Smooth muscle cell of the brain vasculature (primary cell): ENCODE measurements around the gene REXO4.
A peak's percentile ranks its signal among the peaks of the same experiment; 100 is the strongest.

Experiments
- DNase-seq: peaks from one replicate; pipeline ENCODE4 v3.0.0-alpha.2; 2012; ENCODE audit warnings: low read depth, low spot score

REXO4 gene

DNA sequence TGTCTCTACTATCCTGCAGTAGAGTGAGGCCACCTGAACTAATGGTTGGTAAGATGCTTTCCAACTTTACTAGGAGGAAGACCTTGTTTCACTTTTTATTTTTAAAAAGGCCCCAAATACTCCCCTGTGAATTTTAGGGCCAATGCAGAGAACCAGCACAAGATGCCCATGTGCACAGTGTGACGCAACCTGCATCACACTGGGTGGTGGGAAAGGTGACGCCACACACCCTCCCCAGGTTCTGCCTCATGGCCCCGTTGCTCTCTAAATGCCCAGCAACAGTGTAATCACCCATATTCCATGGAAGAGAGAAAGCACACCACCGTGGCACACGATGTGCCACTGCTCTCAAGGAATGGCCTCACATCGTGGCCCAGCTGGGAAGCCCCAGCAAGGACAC is 48.4 kb downstream of the REXO4 start:
- no peak for DNase-seq

DNA sequence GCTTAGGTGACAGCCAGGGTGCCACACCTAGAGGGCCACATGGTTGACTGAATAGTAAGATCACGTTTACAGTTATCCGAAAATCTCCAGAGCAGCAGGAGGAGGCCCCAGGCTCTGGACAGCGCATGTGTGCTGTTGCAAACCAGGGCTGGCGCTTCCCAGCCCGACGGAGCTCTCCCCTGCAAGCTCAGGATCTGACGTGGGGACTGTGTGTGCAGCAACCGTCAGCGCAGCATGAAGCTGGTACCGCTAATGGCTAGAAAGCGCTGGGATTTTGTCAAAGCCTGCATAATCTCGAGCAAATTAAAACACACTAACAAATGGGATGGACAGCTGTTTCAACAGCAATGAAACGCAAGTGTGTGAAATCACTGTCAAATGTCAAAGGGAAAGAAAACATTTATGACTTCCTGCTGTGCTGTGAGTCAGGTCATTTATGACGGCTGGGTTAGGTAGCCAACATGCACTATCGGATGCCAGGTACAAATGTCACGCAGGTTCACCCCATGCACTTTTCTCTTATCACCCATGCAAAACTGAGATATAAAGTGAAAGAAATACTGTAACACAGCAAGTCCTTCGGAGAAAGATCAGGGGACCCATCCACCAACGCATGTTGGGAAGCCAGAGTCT is 49.4 kb downstream of the REXO4 start:
- DNase-seq: no peak

DNA sequence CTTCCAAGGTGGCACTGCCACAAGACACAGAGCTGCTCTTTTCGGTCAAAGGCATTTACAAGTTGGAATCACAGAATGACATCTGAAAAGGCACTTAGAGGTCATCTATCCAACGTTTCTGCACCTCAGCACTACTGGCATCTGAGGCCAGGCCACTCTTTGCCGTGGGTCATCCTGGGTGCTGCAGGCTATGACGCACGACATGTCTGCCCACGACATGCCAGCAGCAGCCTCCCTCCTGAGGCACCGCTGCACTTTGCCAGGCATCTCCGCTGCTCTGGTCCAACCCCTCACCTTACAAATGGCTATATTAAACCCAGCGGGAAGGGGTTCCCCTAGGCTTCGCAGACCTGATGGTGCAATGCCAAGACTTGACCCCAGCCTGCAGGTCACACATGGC is 50.0 kb downstream of the REXO4 start:
- no peak for DNase-seq

DNA sequence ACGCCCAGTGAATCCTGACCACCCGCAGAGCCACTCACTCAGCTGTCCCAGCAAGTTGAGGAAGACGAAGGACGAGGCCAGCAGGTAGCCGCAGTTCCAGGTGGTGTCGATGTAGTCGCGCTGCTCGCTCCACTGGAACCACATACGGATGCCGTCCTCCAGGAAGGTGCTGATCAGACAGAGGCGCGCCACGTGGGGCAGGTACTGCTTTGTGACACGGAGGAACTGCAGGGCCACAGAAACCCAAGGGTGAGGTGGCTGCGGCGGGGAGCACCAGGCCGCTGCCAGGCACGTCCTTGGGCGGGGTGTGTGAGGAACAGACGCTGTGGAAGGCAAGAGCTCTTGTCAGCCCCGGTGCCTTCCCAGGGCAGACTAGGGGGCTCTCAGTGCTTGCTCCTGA is 50.6 kb downstream of the REXO4 start:
- DNase-seq: no peak

DNA sequence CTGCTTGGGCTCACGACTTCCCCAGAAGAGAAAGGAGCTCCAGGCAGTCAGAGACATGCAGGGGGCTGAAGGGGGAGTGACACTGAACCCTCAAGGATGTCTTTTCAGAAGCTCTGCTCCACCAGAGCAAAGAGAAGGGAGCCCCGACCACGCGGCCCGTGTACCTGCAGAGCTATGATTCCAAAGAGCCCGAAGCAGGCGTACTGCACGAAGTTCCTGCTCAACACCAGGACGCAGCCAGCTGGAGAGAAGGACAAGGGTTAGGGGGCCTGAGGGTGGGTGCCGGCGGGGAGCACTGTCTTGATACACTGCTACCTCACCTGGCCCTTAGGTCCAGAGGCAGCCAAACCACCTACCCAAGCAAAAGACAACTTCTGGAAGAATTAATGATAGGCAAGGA is 51.4 kb downstream of the REXO4 start:
- DNase-seq: no peak

DNA sequence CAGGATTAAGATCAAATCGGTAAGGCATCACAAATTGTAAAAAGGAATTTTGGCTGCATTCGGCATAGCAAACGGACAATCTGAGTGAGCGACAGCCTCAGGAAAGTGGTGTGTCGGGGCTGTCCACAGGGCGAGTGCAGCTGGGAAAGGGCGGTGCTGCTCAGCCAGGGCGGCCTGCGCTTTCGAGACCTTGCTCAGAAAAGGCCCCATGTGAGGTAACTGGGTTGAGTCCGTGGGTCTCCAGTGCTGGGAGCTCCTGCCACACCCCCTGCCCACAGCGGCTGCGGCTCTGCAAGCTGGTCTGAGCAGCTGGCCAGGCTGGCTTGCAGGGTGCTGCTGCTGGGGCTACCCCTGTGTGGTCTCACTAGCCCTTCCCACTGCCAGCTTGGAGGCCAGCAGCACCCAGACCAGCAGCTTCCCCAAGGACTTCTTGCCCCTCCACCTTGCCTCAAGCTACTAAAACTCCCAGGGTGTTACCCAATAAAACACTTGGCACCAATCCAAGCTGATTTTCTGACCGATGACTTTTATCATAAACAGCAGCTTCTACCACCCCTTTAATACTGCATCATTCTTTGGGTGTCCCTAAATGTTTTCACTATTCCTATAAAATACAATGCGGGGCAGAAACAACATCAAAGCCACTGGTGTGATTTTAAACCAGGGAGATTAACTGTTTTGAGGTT is 55.3 kb downstream of the REXO4 start:
- no peak for DNase-seq

DNA sequence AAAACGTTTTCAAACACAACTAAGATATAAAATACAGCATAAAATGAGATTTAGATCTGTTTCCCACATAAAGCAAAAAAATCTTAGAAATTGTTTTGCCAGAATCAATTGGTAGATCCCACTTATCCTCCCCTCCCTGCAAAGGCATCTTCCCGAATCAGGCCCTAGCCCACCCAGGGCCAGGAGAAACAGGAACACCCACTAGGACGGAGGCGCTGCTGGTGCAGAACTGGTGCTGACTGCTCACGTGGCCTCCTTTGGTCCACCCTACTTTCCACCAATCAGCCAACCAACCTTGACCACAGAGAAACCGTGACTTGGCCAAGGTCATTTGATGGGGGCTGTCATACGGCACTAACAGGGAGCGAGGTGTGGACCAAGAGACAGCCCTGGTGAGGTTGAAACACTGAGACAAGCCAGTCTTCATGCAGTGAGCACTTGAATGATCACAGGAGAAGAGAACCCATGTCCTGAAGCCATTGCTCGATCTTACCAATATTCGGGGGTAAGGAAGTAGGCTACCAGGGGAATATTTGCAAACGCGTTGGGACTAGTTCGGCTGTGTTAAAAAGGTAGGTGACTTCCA is 56.2 kb downstream of the REXO4 start:
- DNase-seq: no peak

DNA sequence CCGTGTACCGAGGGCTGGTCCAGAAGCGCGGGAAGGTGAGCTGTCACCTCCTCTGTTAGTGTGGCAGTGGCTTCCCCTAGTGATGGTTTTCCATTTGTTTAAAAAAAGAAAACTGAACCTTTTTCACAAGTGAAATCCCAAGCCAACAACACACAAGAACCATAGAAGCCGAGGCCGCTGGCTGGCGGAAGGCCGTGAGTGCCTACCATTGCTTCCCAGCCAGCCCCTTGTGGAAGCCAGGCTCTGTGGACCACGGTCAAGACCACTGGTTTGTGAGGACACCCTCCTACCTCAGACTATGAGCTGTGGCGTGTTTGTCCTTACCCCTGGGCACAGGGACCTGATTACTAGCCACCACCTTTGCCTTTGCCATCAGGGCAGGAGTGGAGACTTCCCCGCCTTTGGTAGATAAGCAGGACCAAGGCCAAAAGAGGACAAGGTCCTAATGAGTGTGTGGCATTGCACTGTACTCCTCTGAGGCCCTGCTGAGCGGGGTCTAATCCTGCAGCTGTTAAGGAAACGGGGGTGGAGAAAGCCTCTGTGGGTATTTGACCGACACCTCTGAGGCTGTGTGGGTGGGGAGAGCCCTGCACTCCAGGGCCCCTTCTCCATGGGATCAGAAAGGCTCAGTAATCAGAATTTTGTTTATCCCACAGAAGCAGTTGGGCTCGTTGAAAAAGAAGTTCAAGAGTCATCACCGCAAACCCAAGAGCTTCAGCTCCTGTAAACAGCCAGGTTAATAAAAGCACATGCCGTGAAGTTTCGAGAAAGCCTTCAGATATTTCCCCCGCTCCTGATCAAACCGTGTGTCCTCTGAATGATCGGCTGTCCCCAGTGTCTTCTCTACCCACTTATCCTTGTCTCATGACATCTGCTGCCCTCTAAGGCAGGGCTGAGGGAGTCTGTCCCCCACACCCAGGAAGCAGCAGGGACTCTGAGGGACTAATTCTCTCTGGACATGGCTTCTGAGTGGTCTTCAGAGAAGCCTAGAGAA is 57.1 kb downstream of the REXO4 start:
- DNase-seq: no peak

DNA sequence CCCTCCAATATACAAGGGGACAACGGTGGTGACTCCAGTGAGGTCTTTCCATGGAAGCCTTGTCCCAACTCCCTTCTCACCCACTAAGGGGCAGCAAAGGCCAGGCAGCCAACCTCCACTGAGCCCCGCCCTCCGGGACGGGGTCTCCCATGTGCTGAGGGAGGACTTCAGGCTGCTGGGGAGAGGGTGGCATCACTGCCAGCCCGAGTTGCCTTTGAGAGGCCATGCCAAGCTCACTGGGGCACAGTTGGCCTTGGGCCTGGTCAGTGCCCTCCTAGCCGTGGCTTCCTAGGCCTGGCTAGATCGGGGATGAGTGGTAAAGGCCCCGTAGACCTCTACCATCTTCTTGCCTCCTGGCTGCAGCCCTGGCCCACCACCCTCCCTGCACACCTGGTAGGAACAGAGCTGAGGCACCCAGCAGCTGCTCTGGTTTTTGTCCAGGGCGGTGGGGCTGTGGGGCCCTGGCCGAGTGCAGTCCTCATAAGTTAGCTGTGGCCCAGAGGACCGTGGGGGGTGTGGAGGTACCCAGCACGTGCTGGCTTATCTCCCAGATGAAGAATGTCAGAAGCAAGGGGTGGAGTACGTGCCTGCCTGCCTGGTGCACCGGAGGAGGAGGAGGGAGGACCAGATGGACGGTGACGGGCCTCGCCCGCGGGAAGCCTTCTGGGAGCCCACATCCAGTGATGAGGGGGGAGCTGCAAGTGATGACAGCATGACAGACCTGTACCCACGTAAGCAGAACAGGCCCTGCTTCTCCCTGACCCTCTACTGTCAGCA is 58.2 kb downstream of the REXO4 start:
- DNase-seq: no peak

DNA sequence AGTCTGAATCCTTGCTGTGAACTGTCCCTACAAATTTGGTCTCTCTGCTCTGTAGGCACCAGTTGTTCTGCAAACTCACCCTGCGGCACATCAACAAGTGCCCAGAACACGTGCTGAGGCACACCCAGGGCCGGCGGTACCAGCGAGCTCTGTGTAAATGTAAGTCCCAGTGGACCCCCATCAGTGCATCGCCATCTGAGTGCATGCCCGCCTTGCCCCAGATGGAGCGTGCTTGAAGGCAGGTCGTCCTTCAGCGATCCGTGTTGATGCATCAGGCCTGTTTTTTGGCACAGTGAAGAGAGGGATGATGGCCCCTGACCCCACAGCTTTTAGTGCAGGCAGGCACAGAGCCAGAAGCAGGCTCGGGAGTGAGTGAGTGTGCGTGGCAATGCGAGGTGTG is 60.2 kb downstream of the REXO4 start:
- no peak for DNase-seq

DNA sequence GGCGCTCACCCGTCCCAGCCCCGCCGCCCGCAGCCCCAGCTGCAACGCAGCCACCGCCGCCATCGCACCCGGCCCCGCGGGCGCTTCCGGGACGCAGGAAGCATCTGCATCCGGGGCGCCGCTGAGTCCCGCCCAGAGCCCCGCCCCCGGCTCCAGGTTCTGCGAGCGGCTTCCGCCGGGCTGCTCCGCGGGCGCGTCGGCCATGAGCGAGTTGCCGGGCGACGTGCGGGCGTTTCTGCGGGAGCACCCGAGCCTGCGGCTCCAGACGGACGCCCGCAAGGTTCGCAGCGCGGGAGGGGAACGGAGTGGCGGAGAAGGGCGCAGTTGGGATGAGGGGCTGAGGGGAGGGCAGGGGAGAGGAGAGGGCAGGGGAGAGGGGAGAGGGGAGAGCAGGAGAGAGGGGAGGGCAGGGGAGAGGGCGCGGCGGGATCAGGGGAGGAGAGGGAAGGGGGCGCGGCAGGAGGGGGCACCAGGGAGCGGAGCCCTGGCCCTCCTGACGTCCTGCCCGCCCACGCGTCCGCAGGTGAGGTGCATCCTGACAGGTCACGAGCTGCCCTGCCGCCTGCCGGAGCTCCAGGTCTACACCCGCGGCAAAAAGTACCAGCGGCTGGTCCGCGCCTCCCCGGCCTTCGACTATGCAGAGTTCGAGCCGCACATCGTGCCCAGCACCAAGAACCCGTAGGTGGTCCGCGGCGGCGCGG is 61.3 kb downstream of the REXO4 start, which contains the start of the genes SURF1 and SURF2:
TSS of gene SURF1 (minus strand) at position 97 of the 701 bp plus-strand sequence. CDS start at position 63, 34 bp downstream.
TSS of gene SURF2 (plus strand) at position 160 of the 701 bp plus-strand sequence. CDS start at position 203, 43 bp downstream.
- peak; percentile 35 for DNase-seq
